NCI-H1436 (cell line): ENCODE results near the gene HOXD10.
A peak's percentile ranks its signal among the peaks of the same experiment; 100 is the strongest.

Experiments
- DNase-seq: peaks from one replicate; lab custom pipeline; 2025; lab: John Stamatoyannopoulos, UW

HOXD10 gene

GRCh38 chr2:176151442-176152287 lies 35.1 kb downstream of the HOXD10 start, which contains the start of gene HOXD4:
TSS of gene HOXD4 (plus strand) at chr2:176151550. CDS start at chr2:176151634, 84 bp downstream.
- DNase-seq = no peak

DNA sequence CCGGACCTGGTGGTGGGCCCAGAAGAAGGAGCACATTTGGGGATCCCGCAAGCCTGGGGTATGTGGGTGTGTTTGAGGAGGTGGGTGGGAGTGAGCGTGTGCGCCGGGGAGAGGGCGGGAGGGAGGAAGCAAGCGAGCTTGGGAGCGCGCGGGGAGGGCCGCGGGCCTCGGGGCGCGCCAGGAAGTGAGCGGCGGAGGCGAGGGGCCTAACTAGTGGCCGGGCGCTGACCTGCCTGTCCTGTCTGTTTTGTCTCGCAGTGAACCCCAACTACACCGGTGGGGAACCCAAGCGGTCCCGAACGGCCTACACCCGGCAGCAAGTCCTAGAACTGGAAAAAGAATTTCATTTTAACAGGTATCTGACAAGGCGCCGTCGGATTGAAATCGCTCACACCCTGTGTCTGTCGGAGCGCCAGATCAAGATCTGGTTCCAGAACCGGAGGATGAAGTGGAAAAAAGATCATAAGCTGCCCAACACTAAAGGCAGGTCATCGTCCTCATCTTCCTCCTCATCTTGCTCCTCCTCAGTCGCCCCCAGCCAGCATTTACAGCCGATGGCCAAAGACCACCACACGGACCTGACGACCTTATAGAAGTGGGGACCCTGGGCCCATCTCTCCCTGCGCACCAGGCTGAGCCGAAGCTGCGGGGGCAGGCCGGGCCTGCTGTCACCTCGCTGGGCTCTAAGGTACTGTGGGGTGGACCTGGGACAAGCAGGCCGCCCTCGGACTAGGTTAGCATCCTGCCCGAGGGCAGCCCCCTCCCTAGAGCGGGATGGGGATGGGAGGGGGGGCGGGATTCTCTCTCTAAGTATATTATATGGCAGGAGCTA lies 36.0 kb downstream of the HOXD10 start:
- no peak for DNase-seq

- DNase-seq = no peak
Measured at GRCh38 chr2:176154576-176155252, 38.1 kb downstream of the HOXD10 start.

DNA sequence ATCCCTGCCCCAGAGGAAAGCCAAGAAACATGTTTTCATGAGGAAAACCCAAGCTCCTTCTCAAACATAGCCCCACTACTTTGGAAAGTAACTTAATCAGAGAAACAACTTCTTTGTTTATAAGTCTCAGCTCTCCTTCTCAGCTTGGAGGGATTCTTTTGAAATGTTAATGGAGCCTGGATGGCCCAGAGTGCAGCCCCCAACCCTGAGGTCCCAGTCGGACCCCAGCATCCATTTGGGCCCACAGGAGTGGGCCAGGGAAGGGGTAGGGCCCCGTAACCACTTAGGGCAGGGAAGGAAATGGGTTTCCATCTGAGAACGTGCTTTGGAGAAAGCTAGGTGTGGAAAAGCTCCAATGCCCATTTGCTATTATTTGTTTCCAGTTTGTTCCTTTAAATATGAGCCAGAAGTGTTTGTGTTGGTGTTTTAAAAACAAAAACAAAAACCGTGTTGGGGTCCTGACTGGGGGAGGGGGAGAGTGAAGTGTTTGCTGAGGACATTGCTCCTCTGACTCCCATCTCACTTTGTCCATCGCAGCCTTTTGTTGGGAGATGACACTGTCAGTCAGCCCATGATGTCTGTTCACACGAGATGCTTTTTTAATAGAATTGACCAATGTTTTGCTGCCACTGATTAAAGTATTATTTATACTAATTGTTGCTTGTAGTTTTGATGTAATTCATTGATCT lies 38.9 kb downstream of the HOXD10 start:
- no peak for DNase-seq

GRCh38 chr2:176156301-176156806 lies 39.8 kb downstream of the HOXD10 start:
- no peak for DNase-seq

- DNase-seq = no peak
Measured at GRCh38 chr2:176156807-176157498, 40.4 kb downstream of the HOXD10 start, which contains the start of gene HOXD3. TSS of gene HOXD3 (plus strand) at chr2:176157307. CDS start at chr2:176169115, 11,808 bp downstream.

- peak; percentile 39 for DNase-seq
Measured at GRCh38 chr2:176157499-176158185, 41.1 kb downstream of the HOXD10 start.

DNA sequence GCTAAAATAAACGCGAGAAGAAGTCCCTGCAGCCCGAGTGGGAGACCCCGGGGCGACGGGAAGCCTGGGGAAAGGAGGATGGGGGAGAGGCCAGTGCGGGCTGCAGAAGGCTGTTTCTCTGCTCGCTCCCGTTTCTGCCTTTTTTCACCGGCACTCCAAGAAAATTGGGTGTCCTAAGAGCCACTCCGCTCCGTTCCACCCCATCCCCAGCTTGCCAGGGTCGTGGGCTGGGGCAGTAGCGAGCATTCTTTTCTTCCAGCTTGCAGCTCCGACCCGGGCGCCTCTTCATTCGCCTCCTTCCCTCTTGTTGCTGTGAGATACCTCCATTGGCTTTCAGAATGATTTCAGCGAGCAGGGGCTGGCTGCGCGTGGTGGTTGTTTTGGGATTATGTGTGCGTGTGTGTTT lies 41.6 kb downstream of the HOXD10 start:
- no peak for DNase-seq

GRCh38 chr2:176158855-176159662 lies 42.5 kb downstream of the HOXD10 start:
- DNase-seq = no peak

GRCh38 chr2:176159663-176160250 lies 43.2 kb downstream of the HOXD10 start:
- no peak for DNase-seq

GRCh38 chr2:176160251-176160985 lies 43.8 kb downstream of the HOXD10 start:
- no peak for DNase-seq

- DNase-seq = no peak
Measured at GRCh38 chr2:176160986-176161824, 44.6 kb downstream of the HOXD10 start.

DNA sequence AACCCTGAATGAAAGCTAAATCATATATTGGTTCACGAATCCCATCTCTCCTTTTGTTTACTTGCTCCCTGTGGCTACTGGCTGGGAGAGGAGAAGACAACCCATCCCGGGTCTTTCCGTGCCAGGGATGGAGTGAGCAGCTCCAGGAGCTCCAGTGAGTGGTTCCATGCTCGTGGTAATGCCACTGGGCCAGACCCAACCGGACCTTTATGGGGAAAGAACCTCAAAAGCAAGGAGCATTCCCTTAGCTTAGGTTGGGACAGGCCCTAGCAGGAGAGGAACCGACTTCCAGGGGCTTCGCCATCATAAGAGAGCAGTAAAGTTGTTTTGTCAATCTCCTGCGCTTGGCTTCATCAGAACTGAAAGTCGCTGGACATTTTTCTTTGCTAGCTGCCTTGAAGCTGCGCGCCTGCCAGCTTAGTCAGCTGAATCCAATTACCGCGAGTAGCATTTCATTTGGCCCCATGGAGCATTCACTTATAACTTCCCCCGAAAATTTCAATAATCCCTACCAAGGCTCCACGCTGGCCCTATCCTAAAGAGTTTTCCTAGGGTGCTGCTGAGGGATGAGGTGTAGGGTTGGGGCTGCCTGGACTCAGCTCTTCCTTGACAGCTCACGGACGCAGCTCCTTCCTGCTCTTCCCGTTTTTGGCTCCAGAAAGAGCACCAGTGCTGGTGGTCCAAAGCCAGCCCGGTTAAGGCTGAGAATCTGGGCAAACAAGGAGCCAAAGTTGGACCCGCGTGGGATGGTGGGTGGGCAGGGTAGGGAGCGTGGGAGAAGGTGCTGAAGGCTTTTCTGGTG lies 45.4 kb downstream of the HOXD10 start:
- no peak for DNase-seq

DNA sequence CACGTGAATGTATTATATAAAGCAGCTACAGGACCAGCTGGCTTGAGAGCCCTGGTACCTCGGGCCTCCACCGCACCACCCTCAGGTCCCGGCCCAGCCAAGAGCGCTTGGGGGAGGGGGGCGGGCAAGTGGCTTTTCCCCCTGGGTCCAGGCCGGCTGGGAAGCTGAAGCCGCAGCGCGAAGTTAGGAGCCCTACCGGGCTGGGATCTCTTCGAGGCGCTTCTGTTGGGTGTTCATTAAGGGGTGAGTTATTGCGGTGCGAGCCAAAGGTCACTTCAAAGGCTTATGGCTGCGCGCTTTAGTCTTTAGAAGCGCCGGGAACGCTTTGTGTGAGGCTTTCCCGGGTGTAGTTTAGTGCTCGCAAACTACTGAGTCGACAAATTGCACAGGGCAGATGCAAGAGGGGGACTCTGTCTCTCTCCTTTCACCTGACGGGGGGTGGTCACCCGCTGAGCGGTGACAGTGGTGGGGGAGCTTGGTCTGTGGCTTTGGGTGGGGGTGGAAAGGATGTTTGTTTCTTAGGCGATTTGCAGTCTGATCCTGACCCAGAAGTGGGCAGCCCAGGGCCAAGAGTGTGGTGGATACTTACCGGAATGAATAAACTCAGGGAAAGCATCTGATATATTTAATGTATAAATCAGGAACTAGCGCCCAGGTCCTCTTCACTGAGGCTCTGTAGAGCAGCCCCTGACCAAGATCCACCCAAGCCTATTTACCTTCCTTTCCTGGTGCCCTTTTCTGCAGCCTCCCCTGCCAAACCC lies 46.5 kb downstream of the HOXD10 start:
- no peak for DNase-seq

DNA sequence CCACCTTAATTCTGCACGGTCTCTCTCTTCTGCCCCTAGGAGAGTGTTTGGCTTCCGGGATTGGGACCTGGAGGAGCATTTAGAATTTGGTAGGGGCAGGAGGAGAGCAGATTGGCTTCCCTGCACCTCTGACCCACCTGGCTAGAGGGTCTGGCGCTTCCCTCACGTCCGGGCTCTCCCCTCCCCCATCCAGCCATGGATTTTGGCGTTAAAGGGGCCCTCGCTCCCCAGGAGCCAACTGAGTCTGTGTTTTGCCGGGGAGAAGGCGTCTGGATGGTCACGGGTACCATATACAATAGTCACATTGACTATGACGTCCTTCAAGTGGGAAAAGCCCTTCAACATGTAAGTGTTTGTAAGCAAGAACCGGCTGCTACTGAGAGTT lies 47.1 kb downstream of the HOXD10 start:
- DNase-seq = no peak

- DNase-seq = no peak
Measured at GRCh38 chr2:176164201-176164600, 47.6 kb downstream of the HOXD10 start.
